ENCODE results near the gene LIN28B.

DNA sequence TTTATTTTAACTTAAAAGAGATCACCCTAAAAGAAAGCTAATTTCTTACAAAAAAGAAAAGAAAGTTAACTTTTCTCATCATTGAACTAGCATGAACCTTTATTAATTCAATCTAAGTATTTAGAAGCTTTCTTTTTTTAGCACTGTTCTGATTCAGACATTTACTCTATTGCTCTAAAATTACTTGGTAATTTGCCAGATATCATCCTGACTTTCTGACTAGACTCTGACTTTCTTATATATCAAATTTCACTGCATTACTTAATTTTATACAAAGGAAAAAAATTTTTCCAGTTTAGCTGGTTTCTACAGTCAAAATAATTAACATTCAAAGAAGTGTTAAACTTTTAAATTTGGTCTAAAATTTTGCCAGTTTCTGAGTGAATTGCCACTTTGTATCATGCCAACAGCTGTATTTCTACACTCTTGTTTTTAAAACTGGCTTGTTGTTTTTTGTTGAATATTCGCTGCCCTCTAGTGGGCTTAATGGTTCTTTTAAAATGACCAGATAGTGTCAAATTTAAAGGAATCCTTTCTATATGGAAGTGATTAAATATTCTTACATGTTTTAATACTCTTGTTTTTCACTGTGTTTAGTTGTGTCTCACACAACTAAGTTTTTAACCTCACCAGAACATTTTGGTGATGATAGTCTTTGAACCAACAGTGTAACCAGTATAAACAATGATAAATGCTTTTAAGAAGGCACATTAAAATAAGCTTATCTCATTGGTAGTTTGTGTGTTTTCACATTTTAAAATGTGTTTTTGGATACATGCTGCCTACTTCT is 120.9 kb downstream of the LIN28B start:
- TF ChIP-seq, protein P1, sequence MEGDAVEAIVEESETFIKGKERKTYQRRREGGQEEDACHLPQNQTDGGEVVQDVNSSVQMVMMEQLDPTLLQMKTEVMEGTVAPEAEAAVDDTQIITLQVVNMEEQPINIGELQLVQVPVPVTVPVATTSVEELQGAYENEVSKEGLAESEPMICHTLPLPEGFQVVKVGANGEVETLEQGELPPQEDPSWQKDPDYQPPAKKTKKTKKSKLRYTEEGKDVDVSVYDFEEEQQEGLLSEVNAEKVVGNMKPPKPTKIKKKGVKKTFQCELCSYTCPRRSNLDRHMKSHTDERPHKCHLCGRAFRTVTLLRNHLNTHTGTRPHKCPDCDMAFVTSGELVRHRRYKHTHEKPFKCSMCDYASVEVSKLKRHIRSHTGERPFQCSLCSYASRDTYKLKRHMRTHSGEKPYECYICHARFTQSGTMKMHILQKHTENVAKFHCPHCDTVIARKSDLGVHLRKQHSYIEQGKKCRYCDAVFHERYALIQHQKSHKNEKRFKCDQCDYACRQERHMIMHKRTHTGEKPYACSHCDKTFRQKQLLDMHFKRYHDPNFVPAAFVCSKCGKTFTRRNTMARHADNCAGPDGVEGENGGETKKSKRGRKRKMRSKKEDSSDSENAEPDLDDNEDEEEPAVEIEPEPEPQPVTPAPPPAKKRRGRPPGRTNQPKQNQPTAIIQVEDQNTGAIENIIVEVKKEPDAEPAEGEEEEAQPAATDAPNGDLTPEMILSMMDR (tag by site-specific recombination; IDR thresholded peaks at IDR 0.05), result no peak; the same call in 1 of the 2 replicates
- no peak for TF ChIP-seq REPIN1 (tag by site-specific recombination; IDR thresholded peaks at IDR 0.05; ENCODE audit: low read depth)
- no peak for TF ChIP-seq ZNF23 (tag by site-specific recombination; IDR thresholded peaks at IDR 0.05; ENCODE audit: borderline replicate concordance)
- TF ChIP-seq GLI4 (tag by site-specific recombination; IDR thresholded peaks at IDR 0.05), result no peak
- no peak for TF ChIP-seq ZNF239 (tag by site-specific recombination; IDR thresholded peaks at IDR 0.05)
- no peak for TF ChIP-seq OSR2 (tag by site-specific recombination; IDR thresholded peaks at IDR 0.05)
- no peak for TF ChIP-seq ZNF585B (tag by site-specific recombination; IDR thresholded peaks at IDR 0.05)
- TF ChIP-seq ZNF133 (tag by site-specific recombination; IDR thresholded peaks at IDR 0.05), result no peak
- TF ChIP-seq, protein P2, sequence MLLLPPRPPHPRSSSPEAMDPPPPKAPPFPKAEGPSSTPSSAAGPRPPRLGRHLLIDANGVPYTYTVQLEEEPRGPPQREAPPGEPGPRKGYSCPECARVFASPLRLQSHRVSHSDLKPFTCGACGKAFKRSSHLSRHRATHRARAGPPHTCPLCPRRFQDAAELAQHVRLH (tag by site-specific recombination; IDR thresholded peaks at IDR 0.05), result no peak
- TF ChIP-seq ZBTB8A (tag by site-specific recombination; IDR thresholded peaks at IDR 0.05), result no peak
- TF ChIP-seq ZNF274 (IDR thresholded peaks at IDR 0.05; ENCODE audit: low read length), result no peak
- TF ChIP-seq ZNF274 (tag by site-specific recombination; IDR thresholded peaks at IDR 0.05; ENCODE audit: borderline replicate concordance), result no peak
- no peak for TF ChIP-seq ZNF214 (tag by site-specific recombination; IDR thresholded peaks at IDR 0.05; ENCODE audit: borderline replicate concordance)
- TF ChIP-seq, protein P3, sequence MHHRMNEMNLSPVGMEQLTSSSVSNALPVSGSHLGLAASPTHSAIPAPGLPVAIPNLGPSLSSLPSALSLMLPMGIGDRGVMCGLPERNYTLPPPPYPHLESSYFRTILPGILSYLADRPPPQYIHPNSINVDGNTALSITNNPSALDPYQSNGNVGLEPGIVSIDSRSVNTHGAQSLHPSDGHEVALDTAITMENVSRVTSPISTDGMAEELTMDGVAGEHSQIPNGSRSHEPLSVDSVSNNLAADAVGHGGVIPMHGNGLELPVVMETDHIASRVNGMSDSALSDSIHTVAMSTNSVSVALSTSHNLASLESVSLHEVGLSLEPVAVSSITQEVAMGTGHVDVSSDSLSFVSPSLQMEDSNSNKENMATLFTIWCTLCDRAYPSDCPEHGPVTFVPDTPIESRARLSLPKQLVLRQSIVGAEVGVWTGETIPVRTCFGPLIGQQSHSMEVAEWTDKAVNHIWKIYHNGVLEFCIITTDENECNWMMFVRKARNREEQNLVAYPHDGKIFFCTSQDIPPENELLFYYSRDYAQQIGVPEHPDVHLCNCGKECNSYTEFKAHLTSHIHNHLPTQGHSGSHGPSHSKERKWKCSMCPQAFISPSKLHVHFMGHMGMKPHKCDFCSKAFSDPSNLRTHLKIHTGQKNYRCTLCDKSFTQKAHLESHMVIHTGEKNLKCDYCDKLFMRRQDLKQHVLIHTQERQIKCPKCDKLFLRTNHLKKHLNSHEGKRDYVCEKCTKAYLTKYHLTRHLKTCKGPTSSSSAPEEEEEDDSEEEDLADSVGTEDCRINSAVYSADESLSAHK (tag by site-specific recombination; IDR thresholded peaks at IDR 0.05), result no peak

All from HEK293 (cell line).